GM18507 (cell line): ENCODE measurements around the gene KIF26B.
"Not testable (repeated sequence)": the region's sequence is repeated elsewhere in the genome, so short reads cannot be mapped to it uniquely, and the experiment has no call there.

ENCODE experiments used
- DNase-seq: peaks from one replicate; pipeline ENCODE4 v3.0.0; 2011; ENCODE audit warnings: low read depth; ENCODE audit not compliant: insufficient read length; ENCODE audit errors: extremely low spot score
- FAIRE-seq: peaks from 2 replicates; lab custom pipeline; 2011; peaks lifted over from hg19 to GRCh38; lab: Jason Lieb, UNC

KIF26B gene

DNA sequence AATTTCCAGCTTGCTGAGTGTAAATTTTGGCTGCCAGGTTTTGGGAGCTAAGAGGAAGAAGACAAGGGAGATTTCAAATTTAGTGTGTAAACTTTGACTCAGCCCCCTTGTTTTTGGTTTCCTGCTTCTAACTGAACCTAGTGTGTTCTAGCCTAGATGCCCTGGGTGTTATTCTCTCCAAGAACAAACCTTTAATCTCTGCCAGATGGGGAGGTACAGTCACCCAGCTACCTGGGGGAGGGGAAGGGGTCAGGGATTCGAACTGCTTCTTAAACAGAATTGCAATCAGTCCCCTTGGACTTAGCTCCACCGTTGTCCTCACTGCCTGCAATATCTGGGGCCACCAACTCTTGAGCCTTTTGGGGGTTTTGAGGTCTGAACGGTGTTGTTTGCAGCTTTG, 238.9 kb downstream of the KIF26B start:
- FAIRE-seq (no peak), DNase-seq (no peak)

GRCh38 chr1:245395680-245396079, 240.9 kb downstream of the KIF26B start:
- FAIRE-seq = no peak

DNA sequence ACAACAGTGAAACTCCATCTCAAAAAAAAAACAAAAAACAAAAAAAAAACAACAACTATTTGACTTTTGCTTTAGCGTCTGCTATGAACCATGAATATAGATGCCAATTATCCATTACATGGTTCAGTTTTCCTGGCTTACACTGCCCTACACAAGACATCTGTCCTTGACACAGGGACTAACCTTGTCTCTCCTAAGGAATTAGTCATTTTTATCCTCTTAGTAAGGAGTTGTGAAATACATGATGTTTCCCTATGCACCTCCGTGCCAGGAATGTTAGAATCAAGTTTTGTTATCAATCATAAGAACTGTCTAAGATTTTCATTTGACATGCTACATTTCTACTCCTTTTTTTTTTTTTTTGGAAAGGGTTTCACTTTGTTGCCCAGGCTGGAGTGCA, 241.8 kb downstream of the KIF26B start:
- FAIRE-seq = no peak

More at GRCh38 chr1:245395680-245396079, 240.9 kb downstream of the KIF26B start:
- no peak for DNase-seq

DNA sequence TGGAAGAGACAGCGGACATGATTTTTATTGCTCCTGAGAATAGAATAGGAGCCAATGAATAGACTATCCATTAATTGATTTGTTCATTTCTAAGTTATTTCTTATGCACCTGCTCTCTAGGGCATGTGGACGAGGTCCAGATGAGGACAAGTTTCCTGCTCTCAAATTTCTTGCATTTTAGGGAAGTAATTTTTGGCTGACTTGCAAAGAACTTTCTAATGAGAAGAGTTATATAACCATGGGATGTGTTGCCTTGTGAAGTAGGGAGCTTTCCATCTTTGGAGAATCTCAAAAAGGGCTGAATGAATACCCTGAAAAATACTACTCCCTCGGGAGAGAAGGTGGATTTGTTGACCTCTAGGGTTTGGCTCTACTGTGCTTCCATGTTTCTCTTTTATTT, 243.0 kb downstream of the KIF26B start:
- FAIRE-seq = no peak
- no peak for DNase-seq

More for the DNA sequence above, 241.8 kb downstream of the KIF26B start:
- DNase-seq = no peak

GRCh38 chr1:245398180-245398579, 243.4 kb downstream of the KIF26B start:
- no peak for DNase-seq
- FAIRE-seq = no peak

DNA sequence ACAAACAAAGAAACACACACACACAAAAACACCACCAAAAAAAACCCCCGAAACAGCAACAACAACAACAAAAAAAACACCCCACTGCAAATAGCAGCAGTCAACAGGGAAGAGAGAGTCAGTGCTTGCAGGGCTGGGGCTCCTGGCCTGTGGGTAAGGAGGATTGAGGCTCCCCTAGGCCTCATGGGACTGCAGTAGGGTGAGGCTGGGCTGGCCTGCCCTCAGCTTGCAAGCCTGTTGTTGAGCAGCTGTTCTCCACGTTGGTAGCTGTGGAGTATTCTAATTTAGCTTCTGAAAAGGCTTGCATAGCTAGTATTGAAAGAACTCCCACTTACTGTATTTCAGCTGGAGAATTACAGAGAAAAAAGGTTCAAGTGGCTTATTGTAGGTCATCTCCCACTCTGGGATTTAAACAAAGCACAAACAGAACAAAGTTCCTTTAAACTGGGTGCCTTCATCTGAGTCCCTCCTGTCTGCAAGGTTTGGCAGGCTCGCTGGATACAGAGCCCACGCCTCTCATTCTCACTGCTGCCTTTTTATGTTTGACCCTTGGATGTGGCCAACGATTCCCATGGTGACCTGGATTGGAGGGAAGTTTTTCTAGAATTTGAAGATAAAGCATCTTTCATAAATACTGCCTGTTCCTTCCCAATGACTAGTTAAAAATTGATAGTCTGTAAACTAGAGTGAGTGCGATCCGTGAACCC, 247.2 kb downstream of the KIF26B start:
- FAIRE-seq = no peak
- DNase-seq = no peak

- not testable (repeated sequence) for DNase-seq, FAIRE-seq
Measured at GRCh38 chr1:245402998-245403397, 248.2 kb downstream of the KIF26B start.

DNA sequence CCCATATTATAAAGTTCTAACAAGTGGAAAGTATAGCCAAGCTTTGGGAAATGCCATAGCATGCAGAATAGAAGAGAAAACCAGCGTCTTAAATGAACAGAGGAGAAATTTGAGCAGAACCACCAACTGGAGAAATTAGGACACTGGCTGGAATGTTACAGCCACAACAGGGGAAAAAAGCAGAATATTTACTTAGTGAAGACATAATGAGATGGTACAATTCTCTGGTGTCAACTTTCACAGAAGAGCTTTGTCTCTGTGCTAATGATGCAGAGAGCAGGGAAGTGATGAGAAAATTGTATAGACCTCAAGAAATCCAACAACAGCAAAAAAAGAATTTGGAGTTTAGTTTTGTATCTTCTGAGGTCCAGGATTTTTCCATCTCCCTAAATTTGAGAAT, 249.7 kb downstream of the KIF26B start:
- DNase-seq = no peak
- no peak for FAIRE-seq

GRCh38 chr1:245404952-245405351, 250.2 kb downstream of the KIF26B start:
- DNase-seq = no peak
- no peak for FAIRE-seq

- DNase-seq (no peak), FAIRE-seq (no peak)
Measured at GRCh38 chr1:245406426-245406825, 251.6 kb downstream of the KIF26B start.

DNA sequence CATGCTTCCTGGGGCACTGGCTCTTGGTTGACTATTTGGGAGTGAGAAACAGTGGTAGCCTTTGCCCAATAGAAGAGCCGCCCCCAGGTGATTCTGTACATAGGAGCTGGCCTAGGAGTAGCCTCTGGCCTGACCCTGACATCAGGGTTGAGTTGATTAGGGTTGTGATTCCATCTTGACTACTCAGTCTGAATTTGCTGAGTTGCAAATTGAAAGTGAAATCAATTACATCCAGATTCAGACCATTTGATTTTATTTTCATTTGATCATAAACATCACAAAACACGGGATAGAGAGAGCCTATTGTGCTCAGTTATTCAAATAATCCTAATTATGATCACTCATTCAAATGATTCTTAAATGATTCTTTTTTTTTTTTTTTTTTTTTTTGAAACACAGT, 253.2 kb downstream of the KIF26B start:
- DNase-seq (no peak), FAIRE-seq (no peak)

- DNase-seq (no peak), FAIRE-seq (no peak)
Measured at GRCh38 chr1:245409341-245410195, 254.8 kb downstream of the KIF26B start.

DNA sequence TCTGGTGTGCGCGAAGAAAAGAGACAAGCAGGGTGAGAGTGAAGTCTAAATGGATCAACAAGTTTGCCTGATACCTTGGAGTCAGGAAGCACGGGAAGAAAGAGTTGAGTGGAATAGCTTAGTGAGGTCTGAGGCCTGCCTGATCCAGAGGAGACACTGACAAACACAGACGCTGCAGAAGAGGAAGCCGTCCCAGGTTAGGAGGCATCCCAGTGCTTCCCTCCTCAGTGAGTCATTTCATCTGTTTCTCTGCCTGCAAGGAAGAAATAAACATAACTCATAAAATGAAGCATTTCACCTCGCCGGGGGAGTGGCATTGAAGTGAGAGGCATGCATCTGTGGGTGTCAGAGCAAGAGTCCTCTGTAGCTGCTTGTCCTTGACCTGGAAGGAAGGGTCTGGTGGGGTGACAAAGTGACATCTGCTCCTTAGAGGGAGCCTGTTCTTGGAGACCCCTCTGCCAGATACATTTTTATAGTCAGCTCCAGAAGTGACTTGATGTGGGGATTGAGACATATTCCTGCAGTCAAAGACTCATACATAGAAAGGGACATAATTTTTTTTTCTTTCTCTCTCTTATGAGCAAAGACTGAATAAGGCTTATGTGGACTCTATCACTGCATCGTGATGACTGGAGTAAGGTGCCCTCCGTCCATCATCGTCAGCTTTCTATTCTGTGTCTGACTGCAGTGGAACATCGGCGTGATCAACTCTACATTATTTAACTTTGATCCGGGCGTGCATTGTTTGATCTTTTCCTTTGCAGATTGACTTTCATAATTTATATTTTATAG, 256.7 kb downstream of the KIF26B start:
- DNase-seq = no peak
- FAIRE-seq = no peak

GRCh38 chr1:245412306-245412705, 257.5 kb downstream of the KIF26B start:
- DNase-seq (no peak), FAIRE-seq (no peak)

DNA sequence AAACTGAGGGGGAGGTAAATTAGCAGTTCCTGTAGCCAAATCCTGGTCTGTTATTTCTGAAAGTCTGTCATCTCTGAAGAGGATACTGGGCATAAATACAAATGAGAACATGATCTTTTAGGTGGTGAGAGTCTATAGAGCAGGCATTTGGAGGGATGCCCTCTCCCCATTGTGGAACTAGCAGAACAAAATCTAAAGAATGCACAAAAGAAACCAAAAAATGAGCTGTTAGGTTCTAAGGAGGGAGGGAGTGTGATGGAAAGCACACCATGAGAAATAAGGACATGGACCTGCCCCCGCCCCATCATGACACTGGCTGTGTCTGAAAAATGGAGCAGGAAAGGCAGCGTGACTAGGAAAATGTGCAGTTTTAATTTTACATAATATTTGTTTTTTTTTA, 262.0 kb downstream of the KIF26B start:
- no peak for FAIRE-seq
- DNase-seq = no peak

DNA sequence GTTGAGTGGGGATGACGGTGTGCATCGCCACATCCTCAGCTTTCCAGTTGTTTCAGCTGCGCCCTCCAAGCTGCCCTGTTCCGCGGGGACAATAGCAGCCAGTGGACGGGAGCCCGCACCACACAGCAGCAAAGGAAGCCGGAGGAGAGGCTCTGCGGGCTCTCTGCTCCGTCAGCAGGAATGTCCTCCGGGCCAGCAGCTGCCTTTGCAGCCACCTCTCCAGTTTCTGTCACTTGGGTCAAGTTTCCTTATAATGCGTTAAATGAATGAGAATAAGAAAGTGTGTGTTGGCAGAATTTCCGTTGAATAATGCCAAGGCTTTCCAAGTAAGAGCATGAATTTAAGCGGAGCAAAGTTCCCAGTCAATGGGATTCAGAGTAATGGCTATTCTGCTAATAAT, 263.3 kb downstream of the KIF26B start:
- no peak for FAIRE-seq
- DNase-seq = no peak

DNA sequence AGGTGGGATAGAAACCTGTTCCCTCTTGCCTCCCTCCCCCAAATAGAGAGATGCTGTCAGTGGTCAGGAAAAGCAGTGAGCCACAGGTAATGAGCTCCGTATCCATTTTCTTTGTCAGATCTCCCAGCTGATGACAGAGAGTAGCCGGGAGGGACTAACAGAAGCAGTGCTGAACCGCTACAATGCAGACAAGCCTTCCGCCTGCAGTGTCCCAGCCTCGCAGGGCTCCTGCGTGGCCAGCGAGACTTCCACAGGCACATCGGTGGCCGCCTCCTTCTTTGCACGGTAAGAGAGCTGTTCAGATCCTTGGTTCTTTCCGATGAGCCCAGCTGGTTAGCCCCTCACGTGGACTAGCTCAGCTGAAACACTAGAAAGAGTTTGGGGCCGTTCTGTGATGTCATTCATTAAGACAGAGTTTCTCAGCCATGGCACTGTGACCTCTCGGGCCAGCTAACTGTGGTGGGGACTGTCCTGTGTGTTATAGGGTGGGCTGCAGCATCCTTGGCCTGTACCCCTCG, 264.7 kb downstream of the KIF26B start:
- FAIRE-seq (no peak), DNase-seq (no peak)

- DNase-seq (no peak), FAIRE-seq (no peak)
Measured at GRCh38 chr1:245419989-245420388, 265.2 kb downstream of the KIF26B start.

DNA sequence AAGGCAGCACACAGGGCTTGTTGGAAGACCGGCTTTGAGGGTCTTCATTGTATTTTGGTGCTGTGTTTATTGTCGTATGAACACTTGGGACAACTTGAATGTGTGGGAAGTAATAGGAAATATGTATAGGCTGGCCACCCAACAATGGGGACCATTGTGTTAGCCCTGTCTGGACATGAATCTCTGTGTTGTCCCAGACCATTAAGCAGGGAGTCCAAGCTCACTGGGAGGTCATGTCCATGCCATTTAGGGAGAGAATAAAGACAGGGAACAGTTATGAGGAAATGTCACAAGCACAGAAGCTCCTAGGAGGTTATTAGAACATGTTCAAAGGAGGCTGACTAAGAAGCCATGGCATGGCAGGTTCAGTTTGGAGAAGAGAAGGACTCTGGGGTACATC, 266.1 kb downstream of the KIF26B start:
- DNase-seq (no peak), FAIRE-seq (no peak)

- DNase-seq (no peak), FAIRE-seq (no peak)
Measured at GRCh38 chr1:245428681-245429080, 273.9 kb downstream of the KIF26B start.
